NCI-H2107 treated with DMSO at 0.1 percent for 48 hours (cell line): ENCODE measurements around the gene NPFFR1.

Experiments used
- DNase-seq: peaks from one replicate; lab custom pipeline; 2025; ENCODE audit not compliant: unreplicated experiment; lab: John Stamatoyannopoulos, UW

The NPFFR1 gene

GRCh38 chr10:70315276-70315675 lies 31.5 kb upstream of the NPFFR1 start:
- no peak for DNase-seq

DNA sequence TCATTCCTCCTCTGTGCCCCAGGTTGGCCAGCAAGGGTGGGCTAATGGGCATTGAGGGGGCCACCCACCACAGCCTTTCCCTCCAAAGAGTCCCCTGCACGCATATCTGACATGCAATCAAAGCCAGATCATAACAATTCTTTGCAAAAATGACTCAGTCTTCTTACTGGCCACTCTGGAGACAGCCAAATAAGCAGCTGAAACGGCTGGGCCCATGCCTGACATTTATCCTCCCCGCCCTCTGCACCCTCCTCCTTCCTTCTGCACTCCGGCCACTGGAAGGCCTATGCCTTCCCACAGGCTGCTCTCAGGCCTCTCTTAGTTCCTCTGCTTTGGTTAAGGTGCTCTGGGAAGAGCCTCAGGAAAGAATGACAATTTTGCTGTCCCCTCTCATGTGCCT lies 29.2 kb upstream of the NPFFR1 start:
- DNase-seq = no peak

GRCh38 chr10:70312249-70312648 lies 28.4 kb upstream of the NPFFR1 start:
- DNase-seq = no peak

DNA sequence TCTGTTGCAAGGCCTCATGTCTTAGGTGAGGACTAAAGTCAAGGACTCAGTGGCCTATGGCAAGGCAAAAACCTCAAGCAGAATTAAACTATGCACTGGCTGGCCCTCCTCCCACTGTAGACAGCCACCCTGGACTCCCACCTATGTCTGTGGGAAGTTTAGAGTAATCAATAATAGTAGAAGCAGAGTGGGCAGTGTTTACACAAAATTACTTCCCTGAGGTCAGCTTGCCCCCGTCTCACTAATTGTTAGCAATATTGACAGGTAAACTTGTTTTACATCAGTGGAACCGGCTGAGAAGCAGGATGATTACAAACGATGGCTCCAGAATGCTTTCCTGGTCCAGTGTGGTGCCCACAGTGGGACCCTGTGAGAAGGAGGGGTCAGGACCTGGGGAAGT lies 27.9 kb upstream of the NPFFR1 start:
- DNase-seq = no peak

GRCh38 chr10:70309661-70310060 lies 25.9 kb upstream of the NPFFR1 start:
- DNase-seq = no peak

- no peak for DNase-seq
These were observed 24.6 kb upstream of the NPFFR1 start for GRCh38 chr10:70308121-70309060.

DNA sequence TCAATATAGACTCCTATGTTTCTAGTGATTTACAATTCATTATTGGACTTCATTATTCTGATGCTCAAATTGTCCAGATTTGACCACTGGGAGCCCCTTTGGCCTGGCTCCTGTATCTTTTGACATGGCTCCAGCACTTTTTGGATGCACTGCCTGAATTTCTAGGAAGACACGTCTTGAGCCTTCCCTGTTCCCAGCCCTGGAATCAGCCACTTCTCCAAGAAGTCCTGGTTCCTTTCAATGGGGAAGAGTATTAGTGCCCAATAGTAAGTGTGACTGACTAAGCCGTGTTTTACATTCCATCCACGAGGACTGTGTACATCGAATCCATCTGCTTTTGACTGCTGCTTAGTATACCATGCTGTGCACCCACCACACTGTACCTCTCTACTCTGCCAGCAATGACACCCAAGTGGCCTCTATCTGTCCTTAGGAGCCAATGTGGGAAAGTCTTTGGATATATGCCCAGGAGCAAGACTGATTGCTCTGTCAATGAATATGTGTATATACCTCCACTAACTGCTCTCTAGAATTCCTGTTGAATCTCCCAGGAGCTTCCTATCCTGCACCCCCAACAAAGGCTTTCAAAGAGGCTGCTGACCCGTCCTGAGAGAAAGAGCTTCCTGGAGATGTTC lies 23.2 kb upstream of the NPFFR1 start:
- DNase-seq = no peak

- DNase-seq = no peak
These were observed 22.4 kb upstream of the NPFFR1 start for GRCh38 chr10:70306181-70306705.

- no peak for DNase-seq
These were observed 19.9 kb upstream of the NPFFR1 start for GRCh38 chr10:70303730-70304129.

DNA sequence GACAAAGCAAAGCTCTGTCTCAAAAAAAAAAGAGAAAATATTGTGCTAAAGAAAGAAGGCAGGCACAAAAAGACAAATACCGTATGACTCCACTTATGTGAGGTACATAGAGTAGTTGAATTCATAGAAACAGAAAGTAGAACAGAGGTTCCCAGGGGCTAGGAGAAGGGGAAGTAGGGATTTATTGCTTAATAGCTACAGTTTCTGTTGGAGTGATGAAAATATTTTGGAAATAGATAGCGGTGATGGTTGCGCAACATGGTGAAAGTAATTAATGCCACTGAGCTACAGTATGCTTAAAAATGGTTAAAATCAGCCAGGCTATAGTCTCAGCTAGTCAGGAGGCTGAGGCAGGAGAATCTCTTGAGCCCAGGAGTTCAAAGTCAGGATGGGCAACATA lies 18.5 kb upstream of the NPFFR1 start:
- DNase-seq = no peak

DNA sequence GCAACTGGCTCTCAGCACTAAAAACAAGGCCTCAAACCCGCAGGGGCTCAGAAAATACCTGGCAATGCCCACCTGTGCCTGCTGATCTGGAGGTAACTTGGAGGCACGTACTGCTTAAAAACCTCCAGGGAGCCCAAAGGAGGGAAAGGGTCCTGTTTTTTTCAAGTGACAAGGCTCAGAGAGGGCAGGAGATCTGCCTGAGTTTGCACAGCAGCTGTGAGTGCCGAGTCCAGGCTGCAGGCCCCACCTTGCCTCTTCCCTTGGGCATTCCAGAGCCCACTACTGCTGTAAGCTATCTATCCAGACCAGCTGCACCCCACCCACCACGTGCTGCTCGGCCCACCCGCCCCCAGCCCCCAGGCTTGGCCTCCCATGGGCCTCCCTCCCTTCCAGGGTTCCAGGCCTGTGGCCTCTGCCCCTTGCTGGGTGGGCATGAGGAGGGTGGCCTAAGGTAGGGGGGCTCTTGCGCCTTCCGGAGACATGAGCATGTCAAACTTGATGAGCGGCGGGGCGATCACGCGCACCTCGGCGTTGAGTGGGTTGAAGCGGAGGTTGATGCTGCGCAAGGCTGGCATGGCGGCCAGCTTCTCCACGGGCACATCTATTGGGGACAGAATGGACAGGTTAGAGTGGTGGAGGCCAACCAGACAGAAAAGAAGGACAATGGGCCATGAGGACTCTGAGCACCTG lies 17.2 kb upstream of the NPFFR1 start:
- DNase-seq = no peak

DNA sequence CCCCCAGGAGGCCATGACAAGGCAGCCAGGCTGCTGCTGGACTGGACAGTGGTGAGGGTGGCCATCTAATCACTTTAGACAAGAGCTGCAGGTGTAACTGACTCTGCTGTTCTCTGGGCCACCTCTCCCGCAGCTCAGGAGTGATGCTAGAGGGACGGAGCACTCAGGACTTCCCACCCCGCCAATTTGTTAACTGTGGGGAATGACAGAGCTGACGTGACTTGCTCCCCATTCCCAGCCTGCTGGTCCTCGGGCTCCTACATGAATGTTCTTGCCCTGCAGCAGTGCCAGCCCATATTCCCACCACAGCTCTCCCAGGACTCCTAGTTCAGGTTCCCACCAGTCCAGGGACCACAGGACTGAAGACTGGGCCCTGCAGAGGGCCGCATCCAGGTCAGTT lies 16.7 kb upstream of the NPFFR1 start:
- no peak for DNase-seq

GRCh38 chr10:70299876-70300275 lies 16.1 kb upstream of the NPFFR1 start:
- no peak for DNase-seq

- DNase-seq = no peak
These were observed 14.6 kb upstream of the NPFFR1 start for GRCh38 chr10:70298393-70298792.

- no peak for DNase-seq
These were observed 13.4 kb upstream of the NPFFR1 start for GRCh38 chr10:70297224-70297623.

GRCh38 chr10:70296406-70296899 lies 12.6 kb upstream of the NPFFR1 start:
- DNase-seq = no peak

DNA sequence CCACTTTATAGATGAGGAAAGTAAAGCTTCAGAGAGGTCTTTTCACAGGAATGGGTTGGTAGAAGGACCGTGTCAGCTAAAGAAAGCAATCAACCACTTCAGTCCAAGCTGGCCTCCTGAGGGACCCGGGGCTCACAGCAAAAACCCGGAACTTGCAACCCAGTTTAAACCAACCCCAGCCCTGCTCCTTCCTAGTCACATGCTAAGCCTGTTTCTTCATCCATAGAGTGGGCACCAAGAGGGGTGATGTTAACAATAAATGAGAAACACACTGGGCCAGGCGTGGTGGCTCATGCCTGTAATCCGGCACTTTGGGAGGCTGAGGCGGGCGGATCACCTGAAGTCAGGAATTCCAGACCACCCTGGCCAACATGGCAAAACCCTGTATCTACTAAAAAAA lies 12.1 kb upstream of the NPFFR1 start:
- DNase-seq = no peak

DNA sequence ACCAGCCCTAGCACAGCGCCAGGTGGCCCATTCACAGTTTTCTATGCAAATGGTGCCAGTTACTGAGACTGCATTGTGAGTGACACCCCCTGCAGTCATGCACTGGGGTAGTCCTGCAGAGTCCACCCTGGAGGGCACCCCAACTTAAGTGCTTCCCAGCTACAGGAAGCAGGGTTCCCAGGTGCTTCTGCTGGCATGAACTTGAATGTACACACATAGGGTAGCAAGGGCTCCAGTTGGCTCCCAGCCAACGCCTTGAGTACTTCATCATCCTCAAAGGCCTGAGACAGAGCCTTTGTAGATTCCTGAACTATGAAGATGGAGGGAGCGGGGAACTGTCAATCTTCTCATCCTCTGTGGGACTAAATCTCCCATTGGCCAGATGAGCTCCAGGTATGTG lies 11.5 kb upstream of the NPFFR1 start:
- no peak for DNase-seq

DNA sequence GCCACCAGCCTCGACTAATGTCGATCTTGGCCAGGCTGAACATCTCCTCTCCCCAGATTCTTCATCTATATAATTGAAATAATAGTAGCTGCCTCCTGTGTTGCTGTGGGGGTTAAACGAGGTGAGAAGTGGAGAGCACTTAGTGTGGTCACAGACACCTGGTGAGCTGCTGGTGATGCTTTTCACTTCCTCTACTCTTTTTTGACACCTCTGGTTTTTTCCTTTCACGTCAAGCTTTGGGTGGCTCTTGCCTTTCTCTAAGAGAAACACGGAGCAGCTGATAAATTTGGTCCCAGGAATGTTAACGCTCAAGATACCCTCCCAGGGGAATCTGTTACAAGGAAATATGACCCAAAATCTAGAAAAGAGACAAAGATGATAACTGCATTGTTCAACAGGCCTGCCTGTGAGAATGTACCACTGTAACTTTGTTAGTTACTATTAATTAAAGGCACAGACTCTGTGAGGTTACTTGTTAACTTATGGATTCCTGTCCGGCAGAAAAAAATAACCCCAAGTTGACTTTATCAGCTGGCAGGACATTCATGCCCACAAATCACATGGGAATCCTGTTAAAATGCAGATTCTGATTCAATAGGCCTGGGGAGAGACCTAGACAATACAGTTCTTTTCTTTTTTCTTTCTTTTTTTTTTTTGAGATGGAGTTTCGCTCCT lies 9.5 kb upstream of the NPFFR1 start:
- no peak for DNase-seq

- DNase-seq = no peak
These were observed 8.2 kb upstream of the NPFFR1 start for GRCh38 chr10:70292004-70292403.

DNA sequence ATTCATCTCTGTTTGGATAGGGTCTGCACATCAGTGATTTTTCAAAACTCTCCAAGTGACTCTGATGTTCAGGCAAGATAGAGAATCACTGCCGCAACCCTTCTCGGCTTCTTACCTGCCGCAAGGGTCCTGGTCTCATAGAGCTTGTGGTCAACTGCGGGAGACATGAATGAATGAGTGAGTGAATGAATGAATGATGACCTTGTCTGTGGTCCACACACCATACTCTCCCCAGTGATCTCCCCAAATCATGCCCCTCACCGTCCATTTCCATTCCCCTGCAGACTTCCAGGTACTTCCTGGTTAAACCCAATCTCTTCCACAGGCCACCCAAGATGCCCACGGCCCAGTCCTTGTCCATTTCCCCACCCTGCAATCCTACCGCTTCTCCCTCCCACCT lies 5.9 kb upstream of the NPFFR1 start:
- no peak for DNase-seq
